ENCODE measurements around the gene POU2AF3. TPM values are rescaled to one million over a fixed set of nuclear protein-coding genes. Genes with fewer than 3 reads are reported as not detected.
A peak's percentile ranks its signal among the peaks of the same experiment; 100 is the strongest.

POU2AF3 gene
- polyA plus RNA-seq, 4 donors = 3.4 to 13.8 (median 6.4) TPM

- H3K27ac ChIP-seq (ENCODE audit: low read depth in 1 of 3, low read length in 2 of 3) = no peak overlapping the region
- FAIRE-seq = no peak
- H3K27me3 ChIP-seq (ENCODE audit: control insufficient read depth in 3 of 3, insufficient read depth in 3 of 3, low read length in 3 of 3) = no peaks in the 10 kb centered on the region
- H3K36me3 ChIP-seq (ENCODE audit: control insufficient read depth in 3 of 3, insufficient read depth in 2 of 3, low read depth in 1 of 3, low read length in 3 of 3) = no peaks in the 10 kb centered on the region
- peaks cover 0 to 4% (median 2%) of the 10 kb centered on the region in 3 donors for H3K4me1 ChIP-seq (ENCODE audit: control insufficient read depth in 3 of 3, insufficient read depth in 2 of 3, low read depth in 1 of 3, low read length in 2 of 3)
- no peak overlapping the region for H3K4me3 ChIP-seq (ENCODE audit: low read depth in 1 of 3, low read length in 3 of 3)
- no peaks in the 10 kb centered on the region for H3K9me3 ChIP-seq (ENCODE audit: control insufficient read depth in 2 of 2, insufficient read depth in 1 of 2, low read depth in 1 of 2, low read length in 1 of 2)
- DNase-seq = no peak
- WGBS, 3 donors = 47 to 79% (median 60%) methylated on average over 2 of the region's 2 CpGs
Measured at GRCh38 chr11:111349191-111349695, 50.9 kb downstream of the POU2AF3 start.

- DNase-seq (no peak), FAIRE-seq (no peak)
- no peaks in the 10 kb centered on the region for H3K9me3 ChIP-seq (ENCODE audit: control insufficient read depth in 2 of 2, insufficient read depth in 1 of 2, low read depth in 1 of 2, low read length in 1 of 2)
- WGBS, 3 donors = 60 to 78% (median 68%) methylated on average over 1 of the region's 1 CpG
- H3K36me3 ChIP-seq (ENCODE audit: control insufficient read depth in 3 of 3, insufficient read depth in 2 of 3, low read depth in 1 of 3, low read length in 3 of 3) = no peaks in the 10 kb centered on the region
- H3K27me3 ChIP-seq (ENCODE audit: control insufficient read depth in 3 of 3, insufficient read depth in 3 of 3, low read length in 3 of 3) = no peaks in the 10 kb centered on the region
- no peak overlapping the region for H3K27ac ChIP-seq (ENCODE audit: low read depth in 1 of 3, low read length in 2 of 3)
- H3K4me1 ChIP-seq (ENCODE audit: control insufficient read depth in 3 of 3, insufficient read depth in 2 of 3, low read depth in 1 of 3, low read length in 2 of 3) = peaks cover 0 to 19% (median 2%) of the 10 kb centered on the region in 3 donors
- H3K4me3 ChIP-seq (ENCODE audit: low read depth in 1 of 3, low read length in 3 of 3) = no peak overlapping the region
Measured at GRCh38 chr11:111350811-111351210, 52.5 kb downstream of the POU2AF3 start.

DNA sequence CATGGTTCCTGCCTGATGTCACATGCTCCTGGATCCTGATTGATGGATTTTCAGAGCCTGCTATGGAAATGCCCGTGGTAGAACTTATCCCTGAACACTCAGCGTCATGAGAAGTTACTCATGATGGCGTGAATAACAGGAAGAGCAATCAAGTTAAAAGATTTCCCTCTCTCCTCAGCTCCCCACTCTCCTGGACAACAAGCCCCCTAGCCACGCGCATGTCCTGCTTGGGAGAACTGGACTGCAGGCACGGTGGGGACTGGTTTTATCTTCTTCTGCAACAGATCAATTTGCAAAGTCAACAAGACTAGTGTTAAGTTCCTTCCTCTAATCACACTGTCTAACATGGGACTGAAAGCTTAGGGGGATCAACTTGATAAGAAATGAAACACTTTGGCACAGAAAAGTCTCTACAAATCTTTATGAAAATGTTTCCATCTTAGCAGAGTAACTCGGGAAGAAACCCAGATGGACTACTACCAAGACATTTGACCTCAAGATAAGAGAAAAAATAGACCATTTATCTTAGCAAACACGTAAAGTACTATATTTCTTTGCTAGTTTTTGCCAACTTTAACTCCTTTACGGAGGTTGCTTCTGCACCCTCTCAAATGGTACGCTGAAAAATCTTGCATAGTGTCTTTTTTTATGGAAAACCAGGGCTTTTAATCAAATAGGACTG lies 53.2 kb downstream of the POU2AF3 start:
- no peak for DNase-seq
- no peak for FAIRE-seq

GRCh38 chr11:111352231-111352746 lies 53.9 kb downstream of the POU2AF3 start:
- FAIRE-seq = no peak
- WGBS, 3 donors = 72 to 92% (median 81%) methylated on average over 7 to 9 of the region's 9 CpGs
- DNase-seq = no peak

More for the DNA sequence above, 53.2 kb downstream of the POU2AF3 start:
- peaks cover 0 to 24% (median 2%) of the 10 kb centered on the region in 3 donors for H3K4me1 ChIP-seq (ENCODE audit: control insufficient read depth in 3 of 3, insufficient read depth in 2 of 3, low read depth in 1 of 3, low read length in 2 of 3)
- no peaks in the 10 kb centered on the region for H3K27me3 ChIP-seq (ENCODE audit: control insufficient read depth in 3 of 3, insufficient read depth in 3 of 3, low read length in 3 of 3)
- no peak overlapping the region for H3K27ac ChIP-seq (ENCODE audit: low read depth in 1 of 3, low read length in 2 of 3)
- no peaks in the 10 kb centered on the region for H3K9me3 ChIP-seq (ENCODE audit: control insufficient read depth in 2 of 2, insufficient read depth in 1 of 2, low read depth in 1 of 2, low read length in 1 of 2)
- H3K4me3 ChIP-seq (ENCODE audit: low read depth in 1 of 3, low read length in 3 of 3) = no peak overlapping the region
- WGBS, 3 donors = 63 to 77% (median 76%) methylated on average over 10 of the region's 10 CpGs
- no peaks in the 10 kb centered on the region for H3K36me3 ChIP-seq (ENCODE audit: control insufficient read depth in 3 of 3, insufficient read depth in 2 of 3, low read depth in 1 of 3, low read length in 3 of 3)

DNA sequence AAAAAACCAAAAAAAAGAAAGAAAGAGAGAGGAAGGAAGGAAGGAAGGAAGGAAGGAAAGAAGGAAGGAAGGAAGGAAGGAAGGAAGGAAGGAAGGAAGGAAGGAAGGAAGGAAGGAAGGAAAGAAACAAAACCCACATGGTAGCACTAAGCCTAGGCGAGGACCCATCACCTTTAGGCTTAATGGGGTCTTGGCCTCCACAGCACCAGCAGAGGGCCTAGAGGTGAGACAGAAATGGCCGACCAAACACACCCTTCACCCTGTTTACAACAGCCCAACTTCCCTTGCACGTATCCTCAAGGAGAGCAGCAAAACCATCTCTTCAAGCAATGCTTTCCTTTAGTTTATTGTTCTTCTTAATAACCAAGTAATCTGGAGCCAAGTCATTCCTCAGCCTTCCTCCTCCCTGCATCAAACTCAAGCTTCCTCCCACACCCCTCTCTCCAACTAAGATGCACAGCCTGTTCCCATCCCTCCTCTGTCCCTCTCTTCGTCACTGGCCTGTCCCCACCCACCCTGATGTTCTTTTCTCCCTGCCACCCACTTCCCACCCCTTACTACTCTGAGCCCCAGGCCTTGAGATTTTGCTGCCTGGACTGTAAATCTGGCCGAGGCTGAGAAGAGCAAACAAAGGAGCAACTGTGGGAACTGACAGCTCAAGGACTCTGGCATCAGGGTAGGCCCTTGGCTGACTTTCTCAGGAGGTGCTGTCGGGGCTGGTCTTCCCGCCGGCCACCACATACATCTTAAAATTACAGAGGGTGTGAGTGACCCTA lies 54.8 kb downstream of the POU2AF3 start:
- 34 to 51% (median 43%) methylated on average over 8 of the region's 8 CpGs for WGBS, 3 donors
- DNase-seq (peak in 1 of 2 donors; percentile 46), FAIRE-seq (no peak)
- Histone ChIP-seq H3K9me3 (ENCODE audit: control insufficient read depth in 2 of 2, insufficient read depth in 1 of 2, low read depth in 1 of 2, low read length in 1 of 2) (no peaks in the 10 kb centered on the region), H3K36me3 (ENCODE audit: control insufficient read depth in 3 of 3, insufficient read depth in 2 of 3, low read depth in 1 of 3, low read length in 3 of 3) (no peaks in the 10 kb centered on the region), H3K4me1 (ENCODE audit: control insufficient read depth in 3 of 3, insufficient read depth in 2 of 3, low read depth in 1 of 3, low read length in 2 of 3) (peaks cover 0 to 36% (median 2%) of the 10 kb centered on the region in 3 donors), H3K4me3 (ENCODE audit: low read depth in 1 of 3, low read length in 3 of 3) (no peak overlapping the region), H3K27ac (ENCODE audit: low read depth in 1 of 3, low read length in 2 of 3) (peak overlapping the region in 1 of 3 donors; percentile 18), H3K27me3 (ENCODE audit: control insufficient read depth in 3 of 3, insufficient read depth in 3 of 3, low read length in 3 of 3) (no peaks in the 10 kb centered on the region)

More at GRCh38 chr11:111352231-111352746, 53.9 kb downstream of the POU2AF3 start:
- no peaks in the 10 kb centered on the region for H3K36me3 ChIP-seq (ENCODE audit: control insufficient read depth in 3 of 3, insufficient read depth in 2 of 3, low read depth in 1 of 3, low read length in 3 of 3)
- no peaks in the 10 kb centered on the region for H3K27me3 ChIP-seq (ENCODE audit: control insufficient read depth in 3 of 3, insufficient read depth in 3 of 3, low read length in 3 of 3)
- no peaks in the 10 kb centered on the region for H3K9me3 ChIP-seq (ENCODE audit: control insufficient read depth in 2 of 2, insufficient read depth in 1 of 2, low read depth in 1 of 2, low read length in 1 of 2)
- no peak overlapping the region for H3K27ac ChIP-seq (ENCODE audit: low read depth in 1 of 3, low read length in 2 of 3)
- H3K4me3 ChIP-seq (ENCODE audit: low read depth in 1 of 3, low read length in 3 of 3) = no peak overlapping the region
- H3K4me1 ChIP-seq (ENCODE audit: control insufficient read depth in 3 of 3, insufficient read depth in 2 of 3, low read depth in 1 of 3, low read length in 2 of 3) = peaks cover 0 to 28% (median 2%) of the 10 kb centered on the region in 3 donors

GRCh38 chr11:111353776-111354600 lies 55.6 kb downstream of the POU2AF3 start:
- Histone ChIP-seq H3K4me3 (ENCODE audit: low read depth in 1 of 3, low read length in 3 of 3) (no peak overlapping the region), H3K27me3 (ENCODE audit: control insufficient read depth in 3 of 3, insufficient read depth in 3 of 3, low read length in 3 of 3) (no peaks in the 10 kb centered on the region), H3K4me1 (ENCODE audit: control insufficient read depth in 3 of 3, insufficient read depth in 2 of 3, low read depth in 1 of 3, low read length in 2 of 3) (peaks cover 0 to 41% (median 2%) of the 10 kb centered on the region in 3 donors), H3K36me3 (ENCODE audit: control insufficient read depth in 3 of 3, insufficient read depth in 2 of 3, low read depth in 1 of 3, low read length in 3 of 3) (no peaks in the 10 kb centered on the region), H3K27ac (ENCODE audit: low read depth in 1 of 3, low read length in 2 of 3) (no peak overlapping the region), H3K9me3 (ENCODE audit: control insufficient read depth in 2 of 2, insufficient read depth in 1 of 2, low read depth in 1 of 2, low read length in 1 of 2) (no peaks in the 10 kb centered on the region)
- FAIRE-seq (no peak), DNase-seq (no peak)
- 93 to 94% (median 94%) methylated on average over 13 to 16 of the region's 16 CpGs for WGBS, 3 donors

DNA sequence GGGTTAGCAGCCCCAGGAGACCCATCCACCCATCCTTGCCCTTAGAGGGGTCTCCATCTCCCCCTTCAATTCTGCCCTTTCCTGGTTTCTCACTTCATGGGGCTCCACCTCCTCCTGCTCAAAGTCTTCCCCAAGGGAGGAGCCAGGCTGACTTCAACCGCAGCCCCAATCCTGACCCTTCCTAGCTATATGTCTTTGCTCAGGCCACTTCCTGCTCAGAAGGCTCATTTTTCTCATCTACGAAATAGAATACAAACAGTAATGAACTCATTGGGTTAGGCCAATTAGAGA lies 56.2 kb downstream of the POU2AF3 start:
- DNase-seq (no peak), FAIRE-seq (no peak)
- WGBS, 3 donors = 88 to 93% (median 89%) methylated on average over 2 of the region's 2 CpGs
- H3K4me1 ChIP-seq (ENCODE audit: control insufficient read depth in 3 of 3, insufficient read depth in 2 of 3, low read depth in 1 of 3, low read length in 2 of 3) = peaks cover 0 to 46% (median 2%) of the 10 kb centered on the region in 3 donors
- no peaks in the 10 kb centered on the region for H3K36me3 ChIP-seq (ENCODE audit: control insufficient read depth in 3 of 3, insufficient read depth in 2 of 3, low read depth in 1 of 3, low read length in 3 of 3)
- no peak overlapping the region for H3K27ac ChIP-seq (ENCODE audit: low read depth in 1 of 3, low read length in 2 of 3)
- H3K4me3 ChIP-seq (ENCODE audit: low read depth in 1 of 3, low read length in 3 of 3) = no peak overlapping the region
- H3K9me3 ChIP-seq (ENCODE audit: control insufficient read depth in 2 of 2, insufficient read depth in 1 of 2, low read depth in 1 of 2, low read length in 1 of 2) = no peaks in the 10 kb centered on the region
- no peaks in the 10 kb centered on the region for H3K27me3 ChIP-seq (ENCODE audit: control insufficient read depth in 3 of 3, insufficient read depth in 3 of 3, low read length in 3 of 3)

- Histone ChIP-seq H3K27me3 (ENCODE audit: control insufficient read depth in 3 of 3, insufficient read depth in 3 of 3, low read length in 3 of 3) (no peaks in the 10 kb centered on the region), H3K36me3 (ENCODE audit: control insufficient read depth in 3 of 3, insufficient read depth in 2 of 3, low read depth in 1 of 3, low read length in 3 of 3) (no peaks in the 10 kb centered on the region), H3K4me1 (ENCODE audit: control insufficient read depth in 3 of 3, insufficient read depth in 2 of 3, low read depth in 1 of 3, low read length in 2 of 3) (peaks cover 0 to 52% (median 2%) of the 10 kb centered on the region in 3 donors), H3K4me3 (ENCODE audit: low read depth in 1 of 3, low read length in 3 of 3) (no peak overlapping the region), H3K27ac (ENCODE audit: low read depth in 1 of 3, low read length in 2 of 3) (no peak overlapping the region), H3K9me3 (ENCODE audit: control insufficient read depth in 2 of 2, insufficient read depth in 1 of 2, low read depth in 1 of 2, low read length in 1 of 2) (no peaks in the 10 kb centered on the region)
- WGBS, 3 donors = 82 to 90% (median 86%) methylated on average over 5 of the region's 5 CpGs
- FAIRE-seq (no peak), DNase-seq (no peak)
Measured at GRCh38 chr11:111355101-111355500, 56.8 kb downstream of the POU2AF3 start.

Data from small intestine (tissue), 7 donors.